ENCODE results near the gene SSTR3.

- TF ChIP-seq CTCF (IDR thresholded peaks at IDR 0.05) (no peak), POLR2A (IDR thresholded peaks at IDR 0.05) (no peak)
Observed at GRCh38 chr22:37182949-37183245, 29.4 kb downstream of the SSTR3 start.

All from transverse colon (tissue), 3 donors.